Measurements from ENCODE around the gene SYNCRIP. TPM values are rescaled to one million over a fixed set of nuclear protein-coding genes. Genes with fewer than 3 reads are reported as not detected.

The SYNCRIP gene
- 59.9 and 65.9 TPM in 2 replicates for total RNA-seq

GRCh38 chr6:85642774-85643536, at the start of gene SYNCRIP:
TSS of gene SYNCRIP (minus strand) at chr6:85642886. CDS start at chr6:85641439, 1,447 bp downstream.

GRCh38 chr6:85593438-85594196, 49.1 kb downstream of the SYNCRIP start, which contains the start of gene SNX14:
TSS of gene SNX14 (minus strand) at chr6:85593858. CDS start at chr6:85593718, 140 bp downstream.

Small RNA genes lying within 50 kb of the gene (small RNA-seq; reads per million reads assigned to genes)
- not detected for gene SNORD50B

Other genes with a start within 250 kb of the SYNCRIP start
- gene NT5E, start 192.8 kb downstream of the SYNCRIP start, total RNA-seq, result 209 and 231 TPM in 2 replicates
- gene SNX14, start 49.0 kb downstream of the SYNCRIP start, total RNA-seq, result 78.8 and 98.3 TPM in 2 replicates